GM12874 (cell line): ENCODE measurements around the gene FLG.

Experiments used
- CTCF ChIP-seq: IDR thresholded peaks from 2 replicates; pipeline ENCODE4 v1.5.1; 2011; ENCODE audit warnings: low read depth, mild to moderate bottlenecking, control low read depth, low read length, moderate library complexity; ENCODE audit not compliant: insufficient read depth

Gene FLG

GRCh38 chr1:152313319-152313801, 11.7 kb downstream of the FLG start:
- no peak for TF ChIP-seq CTCF

GRCh38 chr1:152309955-152310354, 15.1 kb downstream of the FLG start:
- TF ChIP-seq CTCF, result no peak
